Jurkat, Clone E6-1 (cell line): ENCODE measurements around the gene ZNF618.

ENCODE experiments used
- DNase-seq: peaks from one replicate; pipeline ENCODE4 v3.0.0-alpha.2; 2011; ENCODE audit warnings: low read depth, low spot score
- H3K4me3 ChIP-seq: 2 replicates; pipeline ENCODE4 v1.5.1; 2011; ENCODE audit warnings: mild to moderate bottlenecking, low read length, control low read depth, moderate library complexity

The ZNF618 gene

GRCh38 chr9:113879318-113879717 is 3.2 kb downstream of the ZNF618 start:
- no peak overlapping the region for H3K4me3 ChIP-seq

GRCh38 chr9:113879911-113880310 is 3.8 kb downstream of the ZNF618 start:
- no peak for DNase-seq

More at GRCh38 chr9:113879318-113879717, 3.2 kb downstream of the ZNF618 start:
- no peak for DNase-seq

GRCh38 chr9:113882181-113882580 is 6.1 kb downstream of the ZNF618 start:
- H3K4me3 ChIP-seq = no peak overlapping the region
- DNase-seq = no peak

More at GRCh38 chr9:113879911-113880310, 3.8 kb downstream of the ZNF618 start:
- H3K4me3 ChIP-seq = no peak overlapping the region

GRCh38 chr9:113882636-113883164 is 6.6 kb downstream of the ZNF618 start:
- no peak overlapping the region for H3K4me3 ChIP-seq
- no peak for DNase-seq

- H3K4me3 ChIP-seq = no peak overlapping the region
- DNase-seq = no peak
Measured at GRCh38 chr9:113885183-113886025, 9.3 kb downstream of the ZNF618 start.

GRCh38 chr9:113886026-113886369 is 9.9 kb downstream of the ZNF618 start:
- H3K4me3 ChIP-seq = no peak overlapping the region
- no peak for DNase-seq

GRCh38 chr9:113886466-113886865 is 10.4 kb downstream of the ZNF618 start:
- H3K4me3 ChIP-seq = no peak overlapping the region
- DNase-seq = no peak

GRCh38 chr9:113886933-113887332 is 10.8 kb downstream of the ZNF618 start:
- DNase-seq = no peak
- H3K4me3 ChIP-seq = no peak overlapping the region

GRCh38 chr9:113887436-113887835 is 11.3 kb downstream of the ZNF618 start:
- DNase-seq = no peak
- no peak overlapping the region for H3K4me3 ChIP-seq

- no peak overlapping the region for H3K4me3 ChIP-seq
- no peak for DNase-seq
Measured at GRCh38 chr9:113888336-113888735, 12.2 kb downstream of the ZNF618 start.

GRCh38 chr9:113888976-113889375 is 12.9 kb downstream of the ZNF618 start:
- no peak for DNase-seq
- H3K4me3 ChIP-seq = no peak overlapping the region

- DNase-seq = no peak
- H3K4me3 ChIP-seq = no peak overlapping the region
Measured at GRCh38 chr9:113890704-113891103, 14.6 kb downstream of the ZNF618 start.

GRCh38 chr9:113892861-113893491 is 16.9 kb downstream of the ZNF618 start:
- no peak overlapping the region for H3K4me3 ChIP-seq
- DNase-seq = no peak

GRCh38 chr9:113894166-113894565 is 18.1 kb downstream of the ZNF618 start:
- no peak overlapping the region for H3K4me3 ChIP-seq
- DNase-seq = no peak

- H3K4me3 ChIP-seq = no peak overlapping the region
- DNase-seq = no peak
Measured at GRCh38 chr9:113895526-113895925, 19.4 kb downstream of the ZNF618 start.

- no peak for DNase-seq
- no peak overlapping the region for H3K4me3 ChIP-seq
Measured at GRCh38 chr9:113896713-113897112, 20.6 kb downstream of the ZNF618 start.

- no peak for DNase-seq
- H3K4me3 ChIP-seq = no peak overlapping the region
Measured at GRCh38 chr9:113898151-113898550, 22.0 kb downstream of the ZNF618 start.

GRCh38 chr9:113898596-113898995 is 22.5 kb downstream of the ZNF618 start:
- no peak for DNase-seq
- H3K4me3 ChIP-seq = no peak overlapping the region

- no peak overlapping the region for H3K4me3 ChIP-seq
- no peak for DNase-seq
Measured at GRCh38 chr9:113899205-113899604, 23.1 kb downstream of the ZNF618 start.

- H3K4me3 ChIP-seq = no peak overlapping the region
- no peak for DNase-seq
Measured at GRCh38 chr9:113901221-113901688, 25.1 kb downstream of the ZNF618 start.
